ENCODE results near the gene AOPEP. TPM values are rescaled to one million over a fixed set of nuclear protein-coding genes. Genes with fewer than 3 reads are reported as not detected.

AOPEP gene
- polyA plus RNA-seq, 1 experiment: 40.0 TPM

GRCh38 chr9:94783928-94784327, 57.4 kb downstream of the AOPEP start:
- no peak for DNase-seq (ENCODE audit: low read depth, low spot score)
- Histone ChIP-seq H3K4me3 (ENCODE audit: low read depth, low read length) (no peak overlapping the region), H3K27me3 (ENCODE audit: control insufficient read depth, insufficient read depth, low read length) (no peaks in the 10 kb centered on the region), H3K27ac (ENCODE audit: low read depth, low read length) (no peak overlapping the region), H3K9me3 (ENCODE audit: control insufficient read depth, insufficient read depth, low read length) (no peaks in the 10 kb centered on the region)
- TF ChIP-seq CTCF (IDR thresholded peaks at IDR 0.05; ENCODE audit: low read depth, low read length): no peak
- ChIA-PET POLR2A (no interaction called here), CTCF (interaction anchor here (0.7 to 6.1 kb wide), 11 partner anchors 12 to 345 kb away, joined by 3 to 69 read pairs (median 3); no protein-coding TSS in a partner anchor)

- POLR2A ChIA-PET: interaction anchor here (0.7 kb wide), 1 partner anchor 221 kb away, joined by 7 read pairs; no protein-coding TSS in a partner anchor
- CTCF ChIA-PET: interaction anchor here (0.6 to 6.1 kb wide), 2 partner anchors 12 to 344 kb away, joined by 3 to 69 read pairs; no protein-coding TSS in a partner anchor
- no peak overlapping the region for H3K4me3 ChIP-seq (ENCODE audit: low read depth, low read length)
- H3K27ac ChIP-seq (ENCODE audit: low read depth, low read length): no peak overlapping the region
- TF ChIP-seq CTCF (IDR thresholded peaks at IDR 0.05; ENCODE audit: low read depth, low read length): no peak
- DNase-seq (ENCODE audit: low read depth, low spot score): no peak
- H3K27me3 ChIP-seq (ENCODE audit: control insufficient read depth, insufficient read depth, low read length): no peaks in the 10 kb centered on the region
- no peaks in the 10 kb centered on the region for H3K9me3 ChIP-seq (ENCODE audit: control insufficient read depth, insufficient read depth, low read length)
Measured at GRCh38 chr9:94785215-94786169, 59.0 kb downstream of the AOPEP start.

- no peak overlapping the region for H3K27ac ChIP-seq (ENCODE audit: low read depth, low read length)
- ChIA-PET POLR2A (no interaction called here), CTCF (interaction anchor here (0.6 kb wide), 1 partner anchor 117 kb away, joined by 7 read pairs; no protein-coding TSS in a partner anchor)
- no peak overlapping the region for H3K4me3 ChIP-seq (ENCODE audit: low read depth, low read length)
- DNase-seq (ENCODE audit: low read depth, low spot score): no peak
- no peaks in the 10 kb centered on the region for H3K27me3 ChIP-seq (ENCODE audit: control insufficient read depth, insufficient read depth, low read length)
- no peak for TF ChIP-seq CTCF (IDR thresholded peaks at IDR 0.05; ENCODE audit: low read depth, low read length)
- no peaks in the 10 kb centered on the region for H3K9me3 ChIP-seq (ENCODE audit: control insufficient read depth, insufficient read depth, low read length)
Measured at GRCh38 chr9:94786586-94786985, 60.1 kb downstream of the AOPEP start.

GRCh38 chr9:94787266-94787665, 60.8 kb downstream of the AOPEP start:
- H3K27ac ChIP-seq (ENCODE audit: low read depth, low read length): no peak overlapping the region
- H3K9me3 ChIP-seq (ENCODE audit: control insufficient read depth, insufficient read depth, low read length): no peaks in the 10 kb centered on the region
- CTCF ChIA-PET: interaction anchor here (0.6 kb wide), 1 partner anchor 117 kb away, joined by 7 read pairs; no protein-coding TSS in a partner anchor
- H3K27me3 ChIP-seq (ENCODE audit: control insufficient read depth, insufficient read depth, low read length): no peaks in the 10 kb centered on the region
- DNase-seq (ENCODE audit: low read depth, low spot score): no peak
- H3K4me3 ChIP-seq (ENCODE audit: low read depth, low read length): no peak overlapping the region
- no peak for TF ChIP-seq CTCF (IDR thresholded peaks at IDR 0.05; ENCODE audit: low read depth, low read length)
- POLR2A ChIA-PET: no interaction called here

- no peak overlapping the region for H3K27ac ChIP-seq (ENCODE audit: low read depth, low read length)
- no peak for DNase-seq (ENCODE audit: low read depth, low spot score)
- CTCF ChIA-PET: interaction anchor here (2.7 kb wide), 1 partner anchor 339 kb away, joined by 6 read pairs; no protein-coding TSS in a partner anchor
- H3K27me3 ChIP-seq (ENCODE audit: control insufficient read depth, insufficient read depth, low read length): no peaks in the 10 kb centered on the region
- no peak for TF ChIP-seq CTCF (IDR thresholded peaks at IDR 0.05; ENCODE audit: low read depth, low read length)
- POLR2A ChIA-PET: no interaction called here
- H3K9me3 ChIP-seq (ENCODE audit: control insufficient read depth, insufficient read depth, low read length): no peaks in the 10 kb centered on the region; the same call in 1 of the 2 replicates
- no peak overlapping the region for H3K4me3 ChIP-seq (ENCODE audit: low read depth, low read length)
Measured at GRCh38 chr9:94788570-94789105, 62.1 kb downstream of the AOPEP start.
